GM21390 (cell line): Measurements from ENCODE around the gene ZNF740.
A peak's percentile ranks its signal among the peaks of the same experiment; 100 is the strongest.

Source experiments
- ATAC-seq: cut with Tn5 transposase; IDR thresholded peaks from one replicate; pipeline ENCODE4 v1.9.1; 2021; ENCODE audit not compliant: unreplicated experiment

Gene ZNF740

GRCh38 chr12:53212931-53213330, 32.4 kb downstream of the ZNF740 start:
- ATAC-seq = no peak

GRCh38 chr12:53213348-53213747, 32.8 kb downstream of the ZNF740 start:
- ATAC-seq = no peak

GRCh38 chr12:53214221-53214620, 33.7 kb downstream of the ZNF740 start:
- ATAC-seq = no peak

- ATAC-seq = no peak
Measured at GRCh38 chr12:53214687-53215455, 34.3 kb downstream of the ZNF740 start.

- no peak for ATAC-seq
Measured at GRCh38 chr12:53215497-53215896, 35.0 kb downstream of the ZNF740 start.

- ATAC-seq = no peak
Measured at GRCh38 chr12:53217051-53217930, 36.8 kb downstream of the ZNF740 start.

- ATAC-seq = no peak
Measured at GRCh38 chr12:53217931-53218307, 37.4 kb downstream of the ZNF740 start.

- no peak for ATAC-seq
Measured at GRCh38 chr12:53218551-53219291, 38.2 kb downstream of the ZNF740 start.

- ATAC-seq = no peak
Measured at GRCh38 chr12:53219292-53219955, 38.9 kb downstream of the ZNF740 start.

- ATAC-seq = peak; percentile 36
Measured at GRCh38 chr12:53219956-53220693, 39.6 kb downstream of the ZNF740 start.

- peak; percentile 43 for ATAC-seq
Measured at GRCh38 chr12:53220694-53221202, 40.2 kb downstream of the ZNF740 start.

GRCh38 chr12:53221203-53222080, 40.9 kb downstream of the ZNF740 start:
- peak; percentile 25 for ATAC-seq

GRCh38 chr12:53222170-53222721, 41.7 kb downstream of the ZNF740 start:
- no peak for ATAC-seq

- no peak for ATAC-seq
Measured at GRCh38 chr12:53222806-53223261, 42.3 kb downstream of the ZNF740 start.

GRCh38 chr12:53223389-53224060, 43.0 kb downstream of the ZNF740 start:
- ATAC-seq = no peak

GRCh38 chr12:53224061-53224896, 43.8 kb downstream of the ZNF740 start:
- no peak for ATAC-seq
